Islet precursor cell (in vitro differentiated cells): ENCODE results near the gene AP1G2.

Experiments
- DNase-seq: peaks from one replicate; pipeline ENCODE4 v3.0.0-alpha.2; 2018

AP1G2 gene

GRCh38 chr14:23536494-23536893, 31.1 kb downstream of the AP1G2 start:
- DNase-seq, result no peak

GRCh38 chr14:23535943-23536342, 31.6 kb downstream of the AP1G2 start:
- no peak for DNase-seq

- no peak for DNase-seq
Measured at GRCh38 chr14:23533652-23534435, 33.7 kb downstream of the AP1G2 start.

- DNase-seq, result no peak
Measured at GRCh38 chr14:23532658-23533057, 34.9 kb downstream of the AP1G2 start.

- no peak for DNase-seq
Measured at GRCh38 chr14:23531391-23531790, 36.2 kb downstream of the AP1G2 start.

- no peak for DNase-seq
Measured at GRCh38 chr14:23530375-23531055, 37.1 kb downstream of the AP1G2 start.

GRCh38 chr14:23529016-23529415, 38.6 kb downstream of the AP1G2 start:
- no peak for DNase-seq

- DNase-seq, result no peak
Measured at GRCh38 chr14:23528555-23528954, 39.0 kb downstream of the AP1G2 start.

GRCh38 chr14:23525611-23526010, 42.0 kb downstream of the AP1G2 start:
- no peak for DNase-seq

- DNase-seq, result no peak
Measured at GRCh38 chr14:23524954-23525353, 42.6 kb downstream of the AP1G2 start.

GRCh38 chr14:23523229-23524016, 44.2 kb downstream of the AP1G2 start:
- no peak for DNase-seq

GRCh38 chr14:23522643-23523198, 44.9 kb downstream of the AP1G2 start:
- DNase-seq, result no peak

- no peak for DNase-seq
Measured at GRCh38 chr14:23521785-23522640, 45.6 kb downstream of the AP1G2 start.

- DNase-seq, result no peak
Measured at GRCh38 chr14:23520899-23521533, 46.6 kb downstream of the AP1G2 start.

GRCh38 chr14:23518709-23519108, 48.9 kb downstream of the AP1G2 start:
- no peak for DNase-seq

- no peak for DNase-seq
Measured at GRCh38 chr14:23517650-23518326, 49.8 kb downstream of the AP1G2 start.

- DNase-seq, result no peak
Measured at GRCh38 chr14:23514644-23514957, 53.0 kb downstream of the AP1G2 start.

- peak; percentile 32 for DNase-seq
Measured at GRCh38 chr14:23513818-23514643, 53.6 kb downstream of the AP1G2 start.

- no peak for DNase-seq
Measured at GRCh38 chr14:23513005-23513817, 54.4 kb downstream of the AP1G2 start.

- no peak for DNase-seq
Measured at GRCh38 chr14:23512156-23512555, 55.4 kb downstream of the AP1G2 start.
